AG10803 (cell line): ENCODE measurements around the gene CTSH.

Source experiments
- DNase-seq: peaks from one replicate; pipeline ENCODE4 v3.0.0; 2010; ENCODE audit warnings: low read depth
- H3K4me3 ChIP-seq: 2 replicates; pipeline ENCODE4 v1.5.1; 2011; ENCODE audit warnings: mild to moderate bottlenecking, low read length, control low read depth
- TF ChIP-seq, protein P1 (sequence below): conservative IDR thresholded peaks from 2 replicates; pipeline ENCODE4 v1.5.1; 2011; ENCODE audit warnings: mild to moderate bottlenecking, low read length, control low read depth, inconsistent platforms

Gene CTSH

DNA sequence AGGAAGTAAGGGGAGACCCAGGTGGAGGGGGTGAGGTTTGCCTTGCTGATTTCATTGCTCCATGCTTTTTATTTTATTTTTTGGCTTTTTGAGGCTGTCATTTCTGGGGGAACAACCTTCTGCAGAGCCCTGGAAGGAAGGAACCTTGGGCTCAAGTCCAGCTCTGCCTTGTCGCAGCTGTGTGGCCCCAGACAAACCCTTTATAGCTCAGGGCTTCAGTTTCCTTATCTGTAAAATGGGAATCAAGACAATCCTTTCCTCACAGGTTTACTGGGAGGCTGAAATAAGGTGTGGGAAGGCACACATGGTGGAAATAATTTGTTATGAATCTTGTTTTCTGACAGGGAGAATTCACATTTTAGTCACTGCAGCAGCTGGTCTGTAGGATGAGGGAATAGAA is 45.4 kb upstream of the CTSH start:
- no peak overlapping the region for H3K4me3 ChIP-seq
- TF ChIP-seq, protein P1, sequence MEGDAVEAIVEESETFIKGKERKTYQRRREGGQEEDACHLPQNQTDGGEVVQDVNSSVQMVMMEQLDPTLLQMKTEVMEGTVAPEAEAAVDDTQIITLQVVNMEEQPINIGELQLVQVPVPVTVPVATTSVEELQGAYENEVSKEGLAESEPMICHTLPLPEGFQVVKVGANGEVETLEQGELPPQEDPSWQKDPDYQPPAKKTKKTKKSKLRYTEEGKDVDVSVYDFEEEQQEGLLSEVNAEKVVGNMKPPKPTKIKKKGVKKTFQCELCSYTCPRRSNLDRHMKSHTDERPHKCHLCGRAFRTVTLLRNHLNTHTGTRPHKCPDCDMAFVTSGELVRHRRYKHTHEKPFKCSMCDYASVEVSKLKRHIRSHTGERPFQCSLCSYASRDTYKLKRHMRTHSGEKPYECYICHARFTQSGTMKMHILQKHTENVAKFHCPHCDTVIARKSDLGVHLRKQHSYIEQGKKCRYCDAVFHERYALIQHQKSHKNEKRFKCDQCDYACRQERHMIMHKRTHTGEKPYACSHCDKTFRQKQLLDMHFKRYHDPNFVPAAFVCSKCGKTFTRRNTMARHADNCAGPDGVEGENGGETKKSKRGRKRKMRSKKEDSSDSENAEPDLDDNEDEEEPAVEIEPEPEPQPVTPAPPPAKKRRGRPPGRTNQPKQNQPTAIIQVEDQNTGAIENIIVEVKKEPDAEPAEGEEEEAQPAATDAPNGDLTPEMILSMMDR, result no peak
- no peak for DNase-seq

DNA sequence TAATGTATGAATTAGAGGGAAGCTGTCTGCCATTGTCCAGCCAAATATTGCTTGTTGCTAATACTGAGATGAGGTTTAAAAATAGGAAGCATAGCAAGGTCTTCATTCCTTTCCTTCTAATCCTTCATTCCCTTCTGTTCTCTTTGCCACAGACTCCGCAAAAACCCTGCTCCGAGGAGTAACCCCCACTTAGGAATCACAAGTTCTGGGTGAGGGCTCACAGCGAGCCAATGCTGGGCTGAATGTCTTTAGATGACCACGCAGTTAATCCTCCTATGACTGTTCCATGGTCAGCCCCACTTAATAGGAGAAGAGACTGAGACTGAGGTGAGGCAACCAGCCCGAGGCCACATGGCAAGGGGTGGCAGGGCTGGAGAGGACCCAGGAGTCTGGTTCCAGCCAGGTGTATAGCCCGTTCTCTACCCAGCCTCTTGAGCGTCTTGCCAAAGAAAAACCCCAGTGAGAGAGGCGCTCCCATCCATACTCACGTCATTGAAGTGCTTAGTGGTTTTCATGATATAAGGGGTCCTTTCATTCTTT is 44.9 kb upstream of the CTSH start:
- TF ChIP-seq, protein P1, result no peak
- no peak overlapping the region for H3K4me3 ChIP-seq
- DNase-seq, result no peak

DNA sequence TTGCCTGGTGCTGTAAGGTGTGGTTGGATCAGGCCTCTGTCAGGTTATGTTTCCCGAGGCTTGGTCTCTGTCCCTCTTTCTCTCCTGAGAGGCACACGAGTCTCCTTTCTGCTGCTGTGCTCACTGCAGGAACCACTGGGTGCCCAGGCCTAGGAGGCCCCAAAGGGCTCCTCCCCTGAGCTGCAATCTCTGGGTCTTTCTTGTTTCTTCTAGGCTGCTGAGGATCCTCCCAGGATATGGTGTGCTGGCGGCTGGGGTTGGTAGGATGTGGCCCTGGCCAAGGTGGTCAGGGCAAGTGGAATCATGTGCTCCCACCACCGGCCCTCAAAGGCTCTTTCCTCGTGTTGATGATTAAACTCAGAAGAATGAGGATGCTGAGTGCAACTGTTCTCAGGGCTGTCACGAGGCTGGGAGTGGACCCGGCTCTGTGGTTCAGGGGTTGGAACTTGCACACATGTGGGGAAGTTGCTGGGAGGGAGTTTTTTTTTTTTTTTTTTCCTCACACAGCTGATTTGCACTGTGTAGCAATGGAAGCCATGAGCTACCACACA is 43.6 kb upstream of the CTSH start:
- H3K4me3 ChIP-seq, result no peak overlapping the region
- TF ChIP-seq, protein P1, result no peak
- peak; percentile 98 for DNase-seq

DNA sequence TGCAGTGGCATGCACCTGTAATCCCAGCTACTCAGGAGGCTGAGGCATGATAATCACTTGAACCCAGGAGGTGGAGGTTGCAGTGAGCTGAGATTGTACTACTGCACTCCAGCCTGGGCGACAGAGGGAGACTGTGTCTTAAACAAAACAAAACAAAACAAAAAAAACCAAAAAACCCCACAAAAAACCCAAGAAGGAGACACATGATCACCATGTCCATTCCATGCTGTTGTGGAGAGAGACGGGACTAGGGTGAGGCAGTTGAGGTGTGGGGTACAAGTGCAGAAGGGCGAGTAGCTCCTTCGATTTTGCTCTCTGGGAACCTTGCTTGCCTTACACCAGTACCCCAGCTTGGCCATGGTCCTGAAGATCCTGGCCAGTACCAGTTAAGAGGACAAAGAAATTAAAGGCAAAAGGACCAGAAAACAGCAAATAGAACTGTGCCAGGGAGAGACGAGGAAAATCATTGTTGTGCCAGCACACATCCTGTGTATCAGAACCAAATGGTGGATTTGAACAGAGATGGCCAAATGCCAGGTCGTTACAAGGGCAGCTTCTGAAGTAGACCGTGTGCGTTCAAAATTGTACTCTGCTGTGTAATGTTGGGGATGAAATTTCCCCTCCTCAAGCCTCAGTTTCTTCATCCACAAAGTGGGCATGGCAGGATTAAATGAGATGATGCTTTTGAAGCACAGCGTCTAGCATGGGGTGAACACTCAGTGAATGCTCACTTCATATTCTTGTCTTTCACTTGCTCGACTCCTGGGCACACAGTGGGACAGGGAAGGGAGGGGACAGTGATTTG is 42.9 kb upstream of the CTSH start:
- H3K4me3 ChIP-seq, result no peak overlapping the region
- DNase-seq, result peak; percentile 36
- TF ChIP-seq, protein P1, result no peak

DNA sequence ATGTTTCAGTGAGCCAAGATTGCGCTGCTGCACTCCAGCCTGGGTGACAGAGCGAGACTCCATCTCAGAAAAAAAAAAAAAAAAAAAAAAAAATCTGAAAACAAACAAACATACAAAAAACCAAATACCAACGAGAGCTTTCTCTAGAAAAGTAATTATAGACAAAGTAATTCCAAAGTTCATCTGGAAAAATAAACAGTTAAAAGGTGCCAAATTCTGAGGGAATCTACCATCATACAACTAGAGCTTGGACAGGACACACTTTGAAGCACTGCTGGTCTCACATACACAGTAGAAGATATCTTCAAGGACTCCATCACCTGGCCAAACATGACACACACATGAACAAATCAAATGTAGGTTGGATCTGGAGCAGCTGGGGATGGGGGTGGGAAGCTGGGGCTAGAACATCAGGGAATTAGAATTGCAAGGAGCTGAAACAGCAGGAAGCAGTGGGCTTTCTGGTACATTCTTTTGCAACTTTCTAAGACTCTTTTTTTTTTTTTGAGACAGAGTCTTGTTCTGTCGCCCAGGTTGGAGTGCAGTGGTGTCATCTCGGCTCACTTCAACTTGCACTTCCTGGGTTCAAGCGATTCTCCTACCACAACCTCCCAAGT is 41.1 kb upstream of the CTSH start:
- no peak for DNase-seq
- H3K4me3 ChIP-seq, result no peak overlapping the region
- TF ChIP-seq, protein P1, result no peak

DNA sequence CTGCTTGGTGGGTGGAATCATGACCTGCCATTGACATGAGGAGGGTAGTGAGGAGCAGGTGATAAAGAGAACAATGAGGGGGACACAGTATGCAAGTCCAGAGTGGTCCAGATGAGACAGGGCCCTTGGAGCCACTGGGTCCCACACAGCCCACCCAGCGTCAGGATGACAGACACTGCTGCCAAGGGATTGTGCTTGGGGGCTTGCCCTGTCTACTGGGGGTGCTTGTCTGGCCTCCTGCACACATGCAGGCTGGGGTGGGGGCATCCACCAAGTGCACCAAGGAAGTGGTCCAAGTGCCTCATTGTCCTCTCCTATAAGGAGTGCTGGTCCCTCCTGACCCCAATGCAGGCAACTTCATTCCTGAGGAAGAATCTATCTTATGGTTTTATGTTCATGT is 39.2 kb upstream of the CTSH start:
- H3K4me3 ChIP-seq, result no peak overlapping the region
- TF ChIP-seq, protein P1, result no peak
- no peak for DNase-seq
